ENCODE measurements around the gene CTSE.

Gene CTSE

GRCh38 chr1:205992218-205992882 lies 31.3 kb downstream of the CTSE start:
- Histone ChIP-seq H3K4me3 (ENCODE audit: insufficient read length, low read depth) (no peak overlapping the region), H3K9ac (ENCODE audit: insufficient read length, low read depth) (no peak overlapping the region), H3K36me3 (ENCODE audit: insufficient read depth, insufficient read length, low read length) (peaks cover 18% of the 10 kb centered on the region), H3K27me3 (ENCODE audit: insufficient read depth, insufficient read length) (no peaks in the 10 kb centered on the region), H3K9me3 (ENCODE audit: insufficient read depth, low read length) (no peaks in the 10 kb centered on the region), H3K4me1 (ENCODE audit: insufficient read depth, insufficient read length) (peaks cover 5% of the 10 kb centered on the region)
- DNase-seq (ENCODE audit: low read depth, low spot score) = no peak
- TF ChIP-seq ZNF274 (IDR thresholded peaks at IDR 0.05; ENCODE audit: low read depth, low read length) (no peak), SUZ12 (IDR thresholded peaks at IDR 0.05; ENCODE audit: extremely low read depth, insufficient read depth, insufficient read length) (no peak), YY1 (IDR thresholded peaks at IDR 0.05; ENCODE audit: insufficient read depth, insufficient read length) (no peak)

- no peak for DNase-seq (ENCODE audit: low read depth, low spot score)
- no peak overlapping the region for H3K4me3 ChIP-seq (ENCODE audit: insufficient read length, low read depth)
- no peaks in the 10 kb centered on the region for H3K27me3 ChIP-seq (ENCODE audit: insufficient read depth, insufficient read length)
- TF ChIP-seq ZNF274 (IDR thresholded peaks at IDR 0.05; ENCODE audit: low read depth, low read length) = no peak
- no peak for TF ChIP-seq SUZ12 (IDR thresholded peaks at IDR 0.05; ENCODE audit: extremely low read depth, insufficient read depth, insufficient read length)
- no peak for TF ChIP-seq YY1 (IDR thresholded peaks at IDR 0.05; ENCODE audit: insufficient read depth, insufficient read length)
- peaks cover 18% of the 10 kb centered on the region for H3K36me3 ChIP-seq (ENCODE audit: insufficient read depth, insufficient read length, low read length)
- H3K4me1 ChIP-seq (ENCODE audit: insufficient read depth, insufficient read length) = peaks cover 5% of the 10 kb centered on the region
- H3K9ac ChIP-seq (ENCODE audit: insufficient read length, low read depth) = no peak overlapping the region
- H3K9me3 ChIP-seq (ENCODE audit: insufficient read depth, low read length) = no peaks in the 10 kb centered on the region
Measured at GRCh38 chr1:205991237-205991636, 32.5 kb downstream of the CTSE start.

GRCh38 chr1:205990226-205990625 lies 33.5 kb downstream of the CTSE start:
- TF ChIP-seq SUZ12 (IDR thresholded peaks at IDR 0.05; ENCODE audit: extremely low read depth, insufficient read depth, insufficient read length) = no peak
- no peak for TF ChIP-seq ZNF274 (IDR thresholded peaks at IDR 0.05; ENCODE audit: low read depth, low read length)
- no peak for TF ChIP-seq YY1 (IDR thresholded peaks at IDR 0.05; ENCODE audit: insufficient read depth, insufficient read length)
- peaks cover 5% of the 10 kb centered on the region for H3K4me1 ChIP-seq (ENCODE audit: insufficient read depth, insufficient read length)

GRCh38 chr1:205989786-205990185 lies 33.9 kb downstream of the CTSE start:
- Histone ChIP-seq H3K36me3 (ENCODE audit: insufficient read depth, insufficient read length, low read length) (peaks cover 18% of the 10 kb centered on the region), H3K27me3 (ENCODE audit: insufficient read depth, insufficient read length) (no peaks in the 10 kb centered on the region), H3K9me3 (ENCODE audit: insufficient read depth, low read length) (no peaks in the 10 kb centered on the region), H3K4me3 (ENCODE audit: insufficient read length, low read depth) (no peak overlapping the region), H3K9ac (ENCODE audit: insufficient read length, low read depth) (no peak overlapping the region), H3K4me1 (ENCODE audit: insufficient read depth, insufficient read length) (peaks cover 5% of the 10 kb centered on the region)
- no peak for DNase-seq (ENCODE audit: low read depth, low spot score)
- TF ChIP-seq ZNF274 (IDR thresholded peaks at IDR 0.05; ENCODE audit: low read depth, low read length) = no peak
- no peak for TF ChIP-seq SUZ12 (IDR thresholded peaks at IDR 0.05; ENCODE audit: extremely low read depth, insufficient read depth, insufficient read length)
- TF ChIP-seq YY1 (IDR thresholded peaks at IDR 0.05; ENCODE audit: insufficient read depth, insufficient read length) = no peak

More at GRCh38 chr1:205990226-205990625, 33.5 kb downstream of the CTSE start:
- H3K9me3 ChIP-seq (ENCODE audit: insufficient read depth, low read length) = no peaks in the 10 kb centered on the region
- no peaks in the 10 kb centered on the region for H3K27me3 ChIP-seq (ENCODE audit: insufficient read depth, insufficient read length)
- H3K4me3 ChIP-seq (ENCODE audit: insufficient read length, low read depth) = no peak overlapping the region
- no peak for DNase-seq (ENCODE audit: low read depth, low spot score)
- H3K9ac ChIP-seq (ENCODE audit: insufficient read length, low read depth) = no peak overlapping the region
- peaks cover 18% of the 10 kb centered on the region for H3K36me3 ChIP-seq (ENCODE audit: insufficient read depth, insufficient read length, low read length)

- TF ChIP-seq ZNF274 (IDR thresholded peaks at IDR 0.05; ENCODE audit: low read depth, low read length) = no peak
- no peak for TF ChIP-seq SUZ12 (IDR thresholded peaks at IDR 0.05; ENCODE audit: extremely low read depth, insufficient read depth, insufficient read length)
- TF ChIP-seq YY1 (IDR thresholded peaks at IDR 0.05; ENCODE audit: insufficient read depth, insufficient read length) = no peak
- Histone ChIP-seq H3K9ac (ENCODE audit: insufficient read length, low read depth) (no peak overlapping the region), H3K4me1 (ENCODE audit: insufficient read depth, insufficient read length) (peaks cover 11% of the 10 kb centered on the region), H3K4me3 (ENCODE audit: insufficient read length, low read depth) (no peak overlapping the region), H3K36me3 (ENCODE audit: insufficient read depth, insufficient read length, low read length) (peaks cover 17% of the 10 kb centered on the region), H3K9me3 (ENCODE audit: insufficient read depth, low read length) (no peaks in the 10 kb centered on the region), H3K27me3 (ENCODE audit: insufficient read depth, insufficient read length) (no peaks in the 10 kb centered on the region)
- DNase-seq (ENCODE audit: low read depth, low spot score) = no peak
Measured at GRCh38 chr1:205988585-205988995, 35.1 kb downstream of the CTSE start.

- Histone ChIP-seq H3K36me3 (ENCODE audit: insufficient read depth, insufficient read length, low read length) (peaks cover 10% of the 10 kb centered on the region), H3K4me1 (ENCODE audit: insufficient read depth, insufficient read length) (peaks cover 11% of the 10 kb centered on the region), H3K9me3 (ENCODE audit: insufficient read depth, low read length) (no peaks in the 10 kb centered on the region), H3K27me3 (ENCODE audit: insufficient read depth, insufficient read length) (no peaks in the 10 kb centered on the region), H3K9ac (ENCODE audit: insufficient read length, low read depth) (no peak overlapping the region), H3K4me3 (ENCODE audit: insufficient read length, low read depth) (no peak overlapping the region)
- DNase-seq (ENCODE audit: low read depth, low spot score) = no peak
- TF ChIP-seq SUZ12 (IDR thresholded peaks at IDR 0.05; ENCODE audit: extremely low read depth, insufficient read depth, insufficient read length) (no peak), ZNF274 (IDR thresholded peaks at IDR 0.05; ENCODE audit: low read depth, low read length) (no peak), YY1 (IDR thresholded peaks at IDR 0.05; ENCODE audit: insufficient read depth, insufficient read length) (no peak)
Measured at GRCh38 chr1:205986861-205987260, 36.8 kb downstream of the CTSE start.

GRCh38 chr1:205986292-205986691 lies 37.4 kb downstream of the CTSE start:
- no peak for DNase-seq (ENCODE audit: low read depth, low spot score)
- no peaks in the 10 kb centered on the region for H3K27me3 ChIP-seq (ENCODE audit: insufficient read depth, insufficient read length)
- H3K9me3 ChIP-seq (ENCODE audit: insufficient read depth, low read length) = no peaks in the 10 kb centered on the region
- TF ChIP-seq SUZ12 (IDR thresholded peaks at IDR 0.05; ENCODE audit: extremely low read depth, insufficient read depth, insufficient read length) = no peak
- no peak for TF ChIP-seq ZNF274 (IDR thresholded peaks at IDR 0.05; ENCODE audit: low read depth, low read length)
- no peak for TF ChIP-seq YY1 (IDR thresholded peaks at IDR 0.05; ENCODE audit: insufficient read depth, insufficient read length)
- H3K4me1 ChIP-seq (ENCODE audit: insufficient read depth, insufficient read length) = peaks cover 11% of the 10 kb centered on the region
- no peak overlapping the region for H3K9ac ChIP-seq (ENCODE audit: insufficient read length, low read depth)
- peaks cover 10% of the 10 kb centered on the region for H3K36me3 ChIP-seq (ENCODE audit: insufficient read depth, insufficient read length, low read length)
- no peak overlapping the region for H3K4me3 ChIP-seq (ENCODE audit: insufficient read length, low read depth)

All from NT2/D1 (cell line).